Measurements from ENCODE around the gene ATXN7L3. TPM values are rescaled to one million over a fixed set of nuclear protein-coding genes. Genes with fewer than 3 reads are reported as not detected.
A peak's percentile ranks its signal among the peaks of the same experiment; 100 is the strongest.

ATXN7L3 gene
- polyA plus RNA-seq, 3 donors = 8.5 to 60.9 (median 9.9) TPM

DNA sequence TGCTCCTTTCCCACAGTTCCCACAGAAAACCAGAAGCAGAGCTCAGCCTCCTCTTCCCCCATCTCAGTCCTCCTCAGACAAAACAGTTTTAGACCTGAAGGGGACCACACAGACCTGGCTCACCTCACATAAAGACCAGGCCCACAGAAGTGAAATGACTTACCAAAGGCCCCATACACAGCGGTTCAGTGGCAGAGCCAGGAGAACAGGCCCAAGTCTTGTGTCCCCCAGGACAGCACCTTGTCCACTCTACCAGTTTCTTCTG, 14.5 kb upstream of the ATXN7L3 start:
- Histone ChIP-seq H3K4me1 (ENCODE audit: control insufficient read depth in 1 of 2, insufficient read depth in 2 of 2, low read length in 2 of 2) (peaks cover 37 to 54% of the 10 kb centered on the region in 2 donors), H3K36me3 (replicated peaks in 1 of 2; ENCODE audit: control insufficient read depth in 1 of 2, insufficient read depth in 2 of 2, low read length in 2 of 2) (peaks cover 45 to 64% of the 10 kb centered on the region in 2 donors), H3K27ac (ENCODE audit: low read depth in 1 of 2, low read length in 2 of 2) (peak overlapping the region in 1 of 2 donors; percentile 40), H4K20me1 (ENCODE audit: insufficient read depth, low read length) (peaks cover 76% of the 10 kb centered on the region), H3K9me3 (replicated peaks in 1 of 2; ENCODE audit: control insufficient read depth in 1 of 2, insufficient read depth in 1 of 2, low read length in 2 of 2) (no peaks in the 10 kb centered on the region), H3K27me3 (ENCODE audit: control insufficient read depth in 2 of 2, insufficient read depth in 2 of 2, low read length in 2 of 2) (no peaks in the 10 kb centered on the region), H2AFZ (ENCODE audit: insufficient read depth, low read depth, low read length, poor library complexity, severe bottlenecking) (no peak overlapping the region), H3K4me3 (replicated peaks in 1 of 3; ENCODE audit: low read depth in 2 of 3, low read length in 3 of 3) (no peak overlapping the region), H3K79me2 (ENCODE audit: insufficient read depth, low read length) (peaks cover 40% of the 10 kb centered on the region), H3K4me2 (replicated peaks; ENCODE audit: extremely low read depth, low read length, poor library complexity, severe bottlenecking) (no peak overlapping the region), H3K9ac (ENCODE audit: insufficient read depth, low read length, poor library complexity, severe bottlenecking) (no peak overlapping the region)
- H3K27ac Mint-ChIP-seq = peak overlapping the region in 2 of 7 donors; percentile 38 to 44
- no peak for DNase-seq
- intact Hi-C loops (cut with micrococcal nuclease) = no loop called here
- H3K4me3 Mint-ChIP-seq = no peak overlapping the region
- peaks cover 54% of the 10 kb centered on the region for H3K4me1 Mint-ChIP-seq
- peaks cover 0 to 2% (median 0%) of the 10 kb centered on the region in 7 donors for H3K9me3 Mint-ChIP-seq
- H3K36me3 Mint-ChIP-seq = peaks cover 58 to 71% of the 10 kb centered on the region in 2 donors
- WGBS (ENCODE audit: insufficient coverage) = no CpG with 5 or more reads among the region's 1 CpG
- peaks cover 0 to 2% (median 0%) of the 10 kb centered on the region in 3 donors for H3K27me3 Mint-ChIP-seq (ENCODE audit: low read depth in 3 of 3)
- TF ChIP-seq, protein P1, sequence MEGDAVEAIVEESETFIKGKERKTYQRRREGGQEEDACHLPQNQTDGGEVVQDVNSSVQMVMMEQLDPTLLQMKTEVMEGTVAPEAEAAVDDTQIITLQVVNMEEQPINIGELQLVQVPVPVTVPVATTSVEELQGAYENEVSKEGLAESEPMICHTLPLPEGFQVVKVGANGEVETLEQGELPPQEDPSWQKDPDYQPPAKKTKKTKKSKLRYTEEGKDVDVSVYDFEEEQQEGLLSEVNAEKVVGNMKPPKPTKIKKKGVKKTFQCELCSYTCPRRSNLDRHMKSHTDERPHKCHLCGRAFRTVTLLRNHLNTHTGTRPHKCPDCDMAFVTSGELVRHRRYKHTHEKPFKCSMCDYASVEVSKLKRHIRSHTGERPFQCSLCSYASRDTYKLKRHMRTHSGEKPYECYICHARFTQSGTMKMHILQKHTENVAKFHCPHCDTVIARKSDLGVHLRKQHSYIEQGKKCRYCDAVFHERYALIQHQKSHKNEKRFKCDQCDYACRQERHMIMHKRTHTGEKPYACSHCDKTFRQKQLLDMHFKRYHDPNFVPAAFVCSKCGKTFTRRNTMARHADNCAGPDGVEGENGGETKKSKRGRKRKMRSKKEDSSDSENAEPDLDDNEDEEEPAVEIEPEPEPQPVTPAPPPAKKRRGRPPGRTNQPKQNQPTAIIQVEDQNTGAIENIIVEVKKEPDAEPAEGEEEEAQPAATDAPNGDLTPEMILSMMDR (IDR thresholded peaks at IDR 0.05) = no peak

DNA sequence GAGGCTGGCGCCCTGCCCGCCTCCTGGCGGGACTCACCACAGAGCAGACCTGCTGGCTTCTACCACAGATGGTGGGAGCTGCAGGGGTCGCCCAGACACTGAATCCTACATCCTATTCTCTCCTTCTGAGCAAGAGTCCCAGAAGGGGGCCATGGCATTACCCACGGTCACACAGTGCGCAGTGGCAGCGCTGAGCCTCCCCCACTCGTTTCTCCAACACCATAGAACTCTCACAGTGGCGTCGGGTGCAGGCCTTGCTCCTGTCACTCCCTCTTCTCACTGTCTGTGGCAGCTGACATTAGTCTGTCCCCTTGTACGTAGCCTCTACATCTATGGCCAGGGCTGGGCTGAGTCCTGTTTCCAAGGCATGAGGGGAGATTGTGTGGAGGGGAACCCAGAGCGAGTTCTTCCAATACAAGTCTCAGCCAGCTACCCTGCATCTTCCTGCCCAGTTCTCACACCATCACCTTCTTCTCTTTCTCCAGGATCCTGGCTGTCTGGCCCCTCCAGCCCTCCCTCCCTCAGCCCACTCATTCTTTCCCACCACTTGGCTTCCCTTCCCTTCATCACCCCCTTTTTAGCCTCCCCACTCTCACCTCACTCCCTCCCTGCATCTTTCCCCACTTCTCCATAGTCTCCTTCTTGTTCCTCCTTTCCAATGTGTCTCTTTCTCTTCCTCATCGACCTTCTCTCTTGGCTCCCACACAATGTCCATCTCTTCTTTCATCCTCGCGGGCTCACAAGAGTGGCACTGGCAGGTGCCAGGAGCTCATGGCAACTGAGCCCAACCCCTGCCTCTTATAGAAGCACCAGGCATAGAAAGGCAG, 13.9 kb upstream of the ATXN7L3 start:
- Histone ChIP-seq H3K9ac (ENCODE audit: insufficient read depth, low read length, poor library complexity, severe bottlenecking) (no peak overlapping the region), H3K4me1 (ENCODE audit: control insufficient read depth in 1 of 2, insufficient read depth in 2 of 2, low read length in 2 of 2) (peaks cover 37 to 59% of the 10 kb centered on the region in 2 donors), H3K9me3 (replicated peaks in 1 of 2; ENCODE audit: control insufficient read depth in 1 of 2, insufficient read depth in 1 of 2, low read length in 2 of 2) (no peaks in the 10 kb centered on the region), H3K79me2 (ENCODE audit: insufficient read depth, low read length) (peaks cover 36% of the 10 kb centered on the region), H3K27me3 (ENCODE audit: control insufficient read depth in 2 of 2, insufficient read depth in 2 of 2, low read length in 2 of 2) (no peaks in the 10 kb centered on the region), H3K4me3 (replicated peaks in 1 of 3; ENCODE audit: low read depth in 2 of 3, low read length in 3 of 3) (no peak overlapping the region), H2AFZ (ENCODE audit: insufficient read depth, low read depth, low read length, poor library complexity, severe bottlenecking) (no peak overlapping the region), H4K20me1 (ENCODE audit: insufficient read depth, low read length) (peaks cover 76% of the 10 kb centered on the region), H3K4me2 (replicated peaks; ENCODE audit: extremely low read depth, low read length, poor library complexity, severe bottlenecking) (no peak overlapping the region), H3K27ac (ENCODE audit: low read depth in 1 of 2, low read length in 2 of 2) (peak overlapping the region in 1 of 2 donors; percentile 40), H3K36me3 (replicated peaks in 1 of 2; ENCODE audit: control insufficient read depth in 1 of 2, insufficient read depth in 2 of 2, low read length in 2 of 2) (peaks cover 51 to 69% of the 10 kb centered on the region in 2 donors)
- intact Hi-C loops (cut with micrococcal nuclease) = no loop called here
- H3K4me3 Mint-ChIP-seq = no peak overlapping the region
- 84% methylated on average over 13 of the region's 15 CpGs for WGBS (ENCODE audit: insufficient coverage)
- H3K9me3 Mint-ChIP-seq = peaks cover 0 to 2% (median 0%) of the 10 kb centered on the region in 7 donors
- H3K27ac Mint-ChIP-seq = peak overlapping the region in 2 of 7 donors; percentile 5 to 38
- TF ChIP-seq, protein P1 (IDR thresholded peaks at IDR 0.05) = no peak
- peaks cover 56% of the 10 kb centered on the region for H3K4me1 Mint-ChIP-seq
- peaks cover 0 to 2% (median 0%) of the 10 kb centered on the region in 3 donors for H3K27me3 Mint-ChIP-seq (ENCODE audit: low read depth in 3 of 3)
- no peak for DNase-seq
- peaks cover 62 to 76% of the 10 kb centered on the region in 2 donors for H3K36me3 Mint-ChIP-seq
